RCC 7860 (cell line): ENCODE data around the gene ATP11A.

Experiments used
- DNase-seq: peaks from one replicate; pipeline ENCODE4 v3.0.0-alpha.2; 2015; ENCODE audit warnings: low spot score
- FAIRE-seq: peaks from 2 replicates; lab custom pipeline; 2012; peaks lifted over from hg19 to GRCh38; lab: Jason Lieb, UNC

Gene ATP11A

GRCh38 chr13:112898621-112899280, 208.9 kb downstream of the ATP11A start:
- DNase-seq (no peak), FAIRE-seq (no peak)

- no peak for DNase-seq
- FAIRE-seq: no peak
Observed at GRCh38 chr13:112899281-112900225, 209.7 kb downstream of the ATP11A start.

- DNase-seq (no peak), FAIRE-seq (no peak)
Observed at GRCh38 chr13:112900226-112900600, 210.4 kb downstream of the ATP11A start.

GRCh38 chr13:112900691-112901091, 210.9 kb downstream of the ATP11A start:
- DNase-seq (no peak), FAIRE-seq (no peak)

- DNase-seq: no peak
- no peak for FAIRE-seq
Observed at GRCh38 chr13:112902101-112902651, 212.3 kb downstream of the ATP11A start.

- FAIRE-seq: no peak
- no peak for DNase-seq
Observed at GRCh38 chr13:112902669-112903068, 212.8 kb downstream of the ATP11A start.

GRCh38 chr13:112903071-112903577, 213.3 kb downstream of the ATP11A start:
- no peak for FAIRE-seq
- no peak for DNase-seq

- FAIRE-seq (no peak), DNase-seq (no peak)
Observed at GRCh38 chr13:112903606-112904195, 213.9 kb downstream of the ATP11A start.

- DNase-seq (no peak), FAIRE-seq (no peak)
Observed at GRCh38 chr13:112904436-112904960, 214.7 kb downstream of the ATP11A start.

GRCh38 chr13:112905086-112905485, 215.2 kb downstream of the ATP11A start:
- no peak for FAIRE-seq

GRCh38 chr13:112905619-112905989, 215.8 kb downstream of the ATP11A start:
- FAIRE-seq (no peak), DNase-seq (no peak)

More at GRCh38 chr13:112905086-112905485, 215.2 kb downstream of the ATP11A start:
- no peak for DNase-seq

- DNase-seq (no peak), FAIRE-seq (no peak)
Observed at GRCh38 chr13:112905990-112906641, 216.3 kb downstream of the ATP11A start.

- DNase-seq (no peak), FAIRE-seq (no peak)
Observed at GRCh38 chr13:112907286-112907685, 217.4 kb downstream of the ATP11A start.

GRCh38 chr13:112907871-112908331, 218.1 kb downstream of the ATP11A start:
- DNase-seq: no peak
- no peak for FAIRE-seq

GRCh38 chr13:112908342-112908741, 218.5 kb downstream of the ATP11A start:
- FAIRE-seq: no peak
- DNase-seq: no peak

- FAIRE-seq (no peak), DNase-seq (no peak)
Observed at GRCh38 chr13:112910016-112910415, 220.2 kb downstream of the ATP11A start.

GRCh38 chr13:112910616-112911280, 220.9 kb downstream of the ATP11A start:
- no peak for DNase-seq
- no peak for FAIRE-seq

GRCh38 chr13:112911285-112911701, 221.5 kb downstream of the ATP11A start:
- DNase-seq (no peak), FAIRE-seq (no peak)

- FAIRE-seq: no peak
- DNase-seq: no peak
Observed at GRCh38 chr13:112911883-112912282, 222.0 kb downstream of the ATP11A start.
